ENCODE results near the gene NXPH3.

Gene NXPH3

GRCh38 chr17:49572806-49573420 is 2.8 kb upstream of the NXPH3 start:
- DNase-seq (ENCODE audit: insufficient read length, low spot score) (no peak), FAIRE-seq (no peak)
- TF ChIP-seq, protein P1, sequence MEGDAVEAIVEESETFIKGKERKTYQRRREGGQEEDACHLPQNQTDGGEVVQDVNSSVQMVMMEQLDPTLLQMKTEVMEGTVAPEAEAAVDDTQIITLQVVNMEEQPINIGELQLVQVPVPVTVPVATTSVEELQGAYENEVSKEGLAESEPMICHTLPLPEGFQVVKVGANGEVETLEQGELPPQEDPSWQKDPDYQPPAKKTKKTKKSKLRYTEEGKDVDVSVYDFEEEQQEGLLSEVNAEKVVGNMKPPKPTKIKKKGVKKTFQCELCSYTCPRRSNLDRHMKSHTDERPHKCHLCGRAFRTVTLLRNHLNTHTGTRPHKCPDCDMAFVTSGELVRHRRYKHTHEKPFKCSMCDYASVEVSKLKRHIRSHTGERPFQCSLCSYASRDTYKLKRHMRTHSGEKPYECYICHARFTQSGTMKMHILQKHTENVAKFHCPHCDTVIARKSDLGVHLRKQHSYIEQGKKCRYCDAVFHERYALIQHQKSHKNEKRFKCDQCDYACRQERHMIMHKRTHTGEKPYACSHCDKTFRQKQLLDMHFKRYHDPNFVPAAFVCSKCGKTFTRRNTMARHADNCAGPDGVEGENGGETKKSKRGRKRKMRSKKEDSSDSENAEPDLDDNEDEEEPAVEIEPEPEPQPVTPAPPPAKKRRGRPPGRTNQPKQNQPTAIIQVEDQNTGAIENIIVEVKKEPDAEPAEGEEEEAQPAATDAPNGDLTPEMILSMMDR (IDR thresholded peaks at IDR 0.05; ENCODE audit: insufficient read depth, missing control alignments): no peak

GRCh38 chr17:49573510-49574322 is 2.0 kb upstream of the NXPH3 start:
- FAIRE-seq: no peak
- TF ChIP-seq, protein P1 (IDR thresholded peaks at IDR 0.05; ENCODE audit: insufficient read depth, missing control alignments): no peak
- no peak for DNase-seq (ENCODE audit: insufficient read length, low spot score)

GRCh38 chr17:49574323-49574781 is 1.3 kb upstream of the NXPH3 start:
- FAIRE-seq: no peak
- TF ChIP-seq, protein P1 (IDR thresholded peaks at IDR 0.05; ENCODE audit: insufficient read depth, missing control alignments): no peak

GRCh38 chr17:49574945-49575678 is 559 bp upstream of the NXPH3 start:
- FAIRE-seq (no peak), DNase-seq (ENCODE audit: insufficient read length, low spot score) (no peak)
- TF ChIP-seq, protein P1 (IDR thresholded peaks at IDR 0.05; ENCODE audit: insufficient read depth, missing control alignments): no peak

More at GRCh38 chr17:49574323-49574781, 1.3 kb upstream of the NXPH3 start:
- DNase-seq (ENCODE audit: insufficient read length, low spot score): no peak

DNA sequence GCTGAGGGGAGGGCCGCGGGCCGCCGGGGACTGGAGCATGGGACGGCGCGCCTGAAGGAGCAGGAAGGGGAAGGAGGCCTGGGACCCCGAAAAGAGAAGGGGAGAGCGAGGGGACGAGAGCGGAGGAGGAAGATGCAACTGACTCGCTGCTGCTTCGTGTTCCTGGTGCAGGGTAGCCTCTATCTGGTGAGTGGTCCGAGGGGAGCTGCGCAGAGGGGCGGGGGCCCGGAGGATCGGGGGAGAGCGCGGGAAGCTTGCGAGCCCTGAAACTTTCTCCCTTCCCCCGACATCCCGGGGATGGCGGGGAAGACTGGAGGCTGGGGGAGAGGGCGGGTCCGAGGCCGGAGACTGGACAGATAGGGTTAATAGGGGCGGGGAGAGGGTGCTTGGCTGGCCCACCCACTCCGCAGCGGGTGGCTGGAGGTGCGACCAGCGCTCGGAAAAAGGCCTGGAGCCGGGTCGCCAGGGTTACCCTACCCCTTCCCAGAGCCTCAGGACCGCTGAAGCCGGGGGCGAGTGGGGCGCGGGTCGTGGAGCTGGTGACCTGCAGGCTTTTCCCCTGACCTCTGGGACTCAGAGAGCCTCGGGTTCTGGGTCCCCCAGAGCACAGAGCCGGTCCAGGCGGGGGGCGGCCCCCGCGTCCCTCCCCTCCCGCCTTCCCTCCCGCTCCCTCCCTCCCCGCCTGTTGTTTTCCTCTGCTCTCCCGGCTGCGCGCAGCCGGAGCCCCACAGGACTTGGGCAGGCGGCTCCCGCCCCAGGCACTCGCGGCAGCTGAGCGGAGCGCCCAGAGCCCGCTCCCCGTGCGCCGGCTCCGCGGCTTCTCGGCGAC is 631 bp downstream of the NXPH3 start:
- TF ChIP-seq, protein P1 (IDR thresholded peaks at IDR 0.05; ENCODE audit: insufficient read depth, missing control alignments): no peak
- FAIRE-seq: no peak
- DNase-seq (ENCODE audit: insufficient read length, low spot score): no peak

GRCh38 chr17:49576917-49577649 is 1.4 kb downstream of the NXPH3 start:
- no peak for DNase-seq (ENCODE audit: insufficient read length, low spot score)
- TF ChIP-seq, protein P1 (IDR thresholded peaks at IDR 0.05; ENCODE audit: insufficient read depth, missing control alignments): no peak
- FAIRE-seq: no peak
